Breast epithelium (tissue), 4 donors: ENCODE results near the gene DNAH10. TPM values are rescaled to one million over a fixed set of nuclear protein-coding genes. Genes with fewer than 3 reads are reported as not detected.

Source experiments
- DNase-seq, 2 donors: peaks; one replicate each; pipeline ENCODE4 v3.0.0-alpha.2; 2019; ENCODE audit warnings: low spot score in 2 of 2
- H3K27ac ChIP-seq, 2 donors: fragments of 200-600 bp; sonication (generic) in 1 of 2; one replicate each; pipeline ENCODE4 v1.5.1; 2016 to 2019; ENCODE audit warnings: mild to moderate bottlenecking in 1 of 2
- H3K27me3 ChIP-seq, 2 donors: fragments of 200-600 bp; sonication (generic) in 1 of 2; one replicate each; pipeline versions ENCODE4 v1.5.1 to v1.6.0; 2017 to 2019; ENCODE audit warnings: control low read depth in 1 of 2, mild to moderate bottlenecking in 1 of 2
- H3K36me3 ChIP-seq: fragments of 200-600 bp; one replicate; pipeline ENCODE4 v1.5.1; 2019
- H3K4me1 ChIP-seq, 2 donors: fragments of 200-600 bp; sonication (generic); one replicate each; pipeline ENCODE4 v1.5.1; 2016 to 2019; ENCODE audit warnings: control low read depth in 1 of 2
- H3K4me3 ChIP-seq, 3 donors: fragments of 200-600 bp; sonication (generic); 1 replicate in 2 of 3; 2 replicates in 1 of 3; pipeline ENCODE4 v1.5.1; 2016 to 2019; ENCODE audit warnings: mild to moderate bottlenecking in 3 of 3, moderate library complexity in 2 of 3
- H3K9me3 ChIP-seq, 2 donors: fragments of 200-600 bp; sonication (generic) in 1 of 2; one replicate each; pipeline ENCODE4 v1.5.1; 2016 to 2019; ENCODE audit warnings: control low read depth in 1 of 2
- CTCF ChIP-seq, 3 donors: fragments of 450-650 bp; IDR thresholded peaks; one replicate each; pipeline ENCODE4 v1.5.1; 2016 to 2017; ENCODE audit warnings: antibody characterized with exemption in 3 of 3, mild to moderate bottlenecking in 3 of 3, moderate library complexity in 3 of 3
- POLR2A ChIP-seq: fragments of 450-650 bp; IDR thresholded peaks from one replicate; pipeline ENCODE4 v1.6.1; 2016; ENCODE audit warnings: antibody characterized with exemption, mild to moderate bottlenecking, moderate library complexity
- POLR2AphosphoS5 ChIP-seq, 3 donors: sonication (generic); formaldehyde crosslinking; IDR thresholded peaks; one replicate each; pipeline ENCODE4 v1.6.1; 2017; ENCODE audit warnings: antibody characterized with exemption in 3 of 3
- intact Hi-C: fragments of 100-400 bp; cut with DNase I; formaldehyde crosslinking; loops from one replicate; pipeline ENCODE4 v1.15.1; 2023; ENCODE audit warnings: low total_unique reads
- total RNA-seq, 3 donors: library from RNA; depleted of rRNA; stranded (reverse); fragments of >200 nt; gene quantifications; one replicate each; pipeline ENCODE4 v1.1.0, GENCODE V29; 2016

The DNAH10 gene
- total RNA-seq, 3 donors from 2014 or later, result under 0.01 to 0.44 (median 0.33) TPM

- Histone ChIP-seq H3K4me1 (no peaks in the 10 kb centered on the region), H3K27me3 (no peaks in the 10 kb centered on the region), H3K27ac (no peak overlapping the region), H3K9me3 (no peaks in the 10 kb centered on the region), H3K36me3 (no peaks in the 10 kb centered on the region), H3K4me3 (no peak overlapping the region)
- no peak for DNase-seq
- no peak for TF ChIP-seq POLR2A
- no peak for TF ChIP-seq CTCF (IDR thresholded peaks at IDR 0.05)
- TF ChIP-seq POLR2AphosphoS5 (IDR thresholded peaks at IDR 0.05), result no peak
- intact Hi-C loops, result no loop called here
Observed at GRCh38 chr12:123892180-123892559, 130.1 kb downstream of the DNAH10 start.

DNA sequence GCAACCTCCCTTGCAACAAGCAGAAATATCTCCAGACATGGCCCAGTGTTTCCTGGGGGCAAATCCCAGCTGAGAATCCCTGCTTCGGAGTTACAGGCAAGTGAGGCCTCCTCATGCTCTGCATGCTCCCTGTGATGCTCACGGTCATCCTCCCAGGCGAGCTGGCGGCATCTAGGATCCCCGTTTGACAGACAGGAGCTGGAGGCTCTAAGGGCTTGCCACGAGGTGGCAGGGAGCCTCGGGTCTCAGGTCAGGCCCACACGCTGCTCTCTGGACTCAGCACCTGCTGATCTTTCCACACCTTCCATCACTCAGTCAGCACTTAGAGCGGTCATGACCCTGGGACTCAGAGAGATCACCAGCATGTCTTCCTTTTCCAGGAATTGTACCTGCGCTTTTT is 130.8 kb downstream of the DNAH10 start:
- no peak for DNase-seq
- intact Hi-C loops, result no loop called here
- no peaks in the 10 kb centered on the region for H3K9me3 ChIP-seq
- H3K4me1 ChIP-seq, result no peaks in the 10 kb centered on the region
- no peaks in the 10 kb centered on the region for H3K36me3 ChIP-seq
- TF ChIP-seq CTCF (IDR thresholded peaks at IDR 0.05) (no peak), POLR2AphosphoS5 (IDR thresholded peaks at IDR 0.05) (no peak), POLR2A (no peak)
- H3K4me3 ChIP-seq, result no peak overlapping the region
- H3K27me3 ChIP-seq, result no peaks in the 10 kb centered on the region
- H3K27ac ChIP-seq, result no peak overlapping the region

DNA sequence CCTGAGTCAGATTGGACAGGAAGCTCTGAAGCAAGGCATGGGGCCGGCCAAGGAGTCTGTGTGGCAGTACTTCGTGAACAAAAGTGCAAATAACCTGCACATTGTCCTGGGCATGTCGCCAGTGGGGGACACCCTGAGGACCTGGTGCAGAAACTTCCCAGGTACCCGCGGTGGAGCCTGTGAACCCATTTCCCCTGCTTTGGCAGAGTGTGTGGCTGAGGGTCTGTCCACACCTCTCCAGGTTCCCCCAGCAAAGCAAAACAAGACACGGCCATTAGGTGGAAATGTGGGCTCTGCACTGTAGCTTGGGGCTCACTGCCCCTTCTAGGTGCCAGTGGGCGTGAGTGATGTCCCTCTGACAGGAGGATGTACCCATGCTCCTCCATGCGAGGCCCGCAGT is 131.2 kb downstream of the DNAH10 start:
- intact Hi-C loops, result no loop called here
- Histone ChIP-seq H3K36me3 (no peaks in the 10 kb centered on the region), H3K4me3 (no peak overlapping the region), H3K9me3 (no peaks in the 10 kb centered on the region), H3K27ac (no peak overlapping the region), H3K27me3 (no peaks in the 10 kb centered on the region), H3K4me1 (no peaks in the 10 kb centered on the region)
- TF ChIP-seq POLR2A, result no peak
- no peak for TF ChIP-seq CTCF (IDR thresholded peaks at IDR 0.05)
- no peak for TF ChIP-seq POLR2AphosphoS5 (IDR thresholded peaks at IDR 0.05)
- DNase-seq, result no peak

- no peaks in the 10 kb centered on the region for H3K36me3 ChIP-seq
- H3K27ac ChIP-seq, result no peak overlapping the region
- H3K4me1 ChIP-seq, result no peaks in the 10 kb centered on the region
- no peak for DNase-seq
- intact Hi-C loops, result no loop called here
- no peaks in the 10 kb centered on the region for H3K27me3 ChIP-seq
- H3K9me3 ChIP-seq, result no peaks in the 10 kb centered on the region
- no peak overlapping the region for H3K4me3 ChIP-seq
- TF ChIP-seq POLR2A, result no peak
- TF ChIP-seq POLR2AphosphoS5 (IDR thresholded peaks at IDR 0.05), result no peak
- no peak for TF ChIP-seq CTCF (IDR thresholded peaks at IDR 0.05)
Observed at GRCh38 chr12:123894823-123895345, 132.8 kb downstream of the DNAH10 start.

- TF ChIP-seq POLR2AphosphoS5 (IDR thresholded peaks at IDR 0.05), result no peak
- TF ChIP-seq POLR2A, result no peak
- no peak for TF ChIP-seq CTCF (IDR thresholded peaks at IDR 0.05)
- Histone ChIP-seq H3K9me3 (no peaks in the 10 kb centered on the region), H3K4me3 (no peak overlapping the region), H3K27ac (no peak overlapping the region), H3K4me1 (no peaks in the 10 kb centered on the region), H3K36me3 (no peaks in the 10 kb centered on the region), H3K27me3 (no peaks in the 10 kb centered on the region)
- DNase-seq, result no peak
- intact Hi-C loops, result no loop called here
Observed at GRCh38 chr12:123895451-123895850, 133.3 kb downstream of the DNAH10 start.
